Measurements from ENCODE around the gene F10.

DNA sequence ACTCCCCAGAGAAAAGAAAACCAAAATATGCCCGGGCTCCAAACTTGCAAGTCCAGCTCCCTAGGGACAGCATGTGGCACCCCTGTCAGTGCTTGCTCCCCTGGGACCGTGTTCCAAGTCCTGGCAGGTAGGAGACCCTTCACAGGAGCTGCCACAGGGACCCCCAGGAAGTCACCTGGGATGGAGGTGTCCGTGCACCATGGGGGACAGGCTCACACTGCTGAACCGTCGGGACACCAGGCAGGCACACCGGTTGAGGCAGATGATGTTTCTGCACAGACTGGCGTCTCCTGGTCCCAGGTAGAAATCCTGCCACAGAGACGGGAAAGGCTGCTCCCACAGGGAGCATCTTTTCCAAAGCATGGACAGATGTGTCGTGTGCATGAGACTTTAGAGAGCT, 24.2 kb downstream of the F10 start:
- TF ChIP-seq, protein P1, sequence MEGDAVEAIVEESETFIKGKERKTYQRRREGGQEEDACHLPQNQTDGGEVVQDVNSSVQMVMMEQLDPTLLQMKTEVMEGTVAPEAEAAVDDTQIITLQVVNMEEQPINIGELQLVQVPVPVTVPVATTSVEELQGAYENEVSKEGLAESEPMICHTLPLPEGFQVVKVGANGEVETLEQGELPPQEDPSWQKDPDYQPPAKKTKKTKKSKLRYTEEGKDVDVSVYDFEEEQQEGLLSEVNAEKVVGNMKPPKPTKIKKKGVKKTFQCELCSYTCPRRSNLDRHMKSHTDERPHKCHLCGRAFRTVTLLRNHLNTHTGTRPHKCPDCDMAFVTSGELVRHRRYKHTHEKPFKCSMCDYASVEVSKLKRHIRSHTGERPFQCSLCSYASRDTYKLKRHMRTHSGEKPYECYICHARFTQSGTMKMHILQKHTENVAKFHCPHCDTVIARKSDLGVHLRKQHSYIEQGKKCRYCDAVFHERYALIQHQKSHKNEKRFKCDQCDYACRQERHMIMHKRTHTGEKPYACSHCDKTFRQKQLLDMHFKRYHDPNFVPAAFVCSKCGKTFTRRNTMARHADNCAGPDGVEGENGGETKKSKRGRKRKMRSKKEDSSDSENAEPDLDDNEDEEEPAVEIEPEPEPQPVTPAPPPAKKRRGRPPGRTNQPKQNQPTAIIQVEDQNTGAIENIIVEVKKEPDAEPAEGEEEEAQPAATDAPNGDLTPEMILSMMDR (conservative IDR thresholded peaks at IDR 0.05; ENCODE audit: low read depth, low read length), result no peak
- no peak for TF ChIP-seq EZH2 (IDR thresholded peaks at IDR 0.05; ENCODE audit: borderline replicate concordance, low read depth, low read length, poor library complexity, severe bottlenecking)

Measured in A673 (cell line).